ENCODE data around the gene SSB. TPM values are rescaled to one million over a fixed set of nuclear protein-coding genes. Genes with fewer than 3 reads are reported as not detected.

The SSB gene
- total and polyA plus RNA-seq, 2 of the 13 experiments (the other 11 are each of a cell fraction or from before 2014, with no cell fraction given), result 109 to 208 TPM

GRCh38 chr2:169824373-169825333, 26.0 kb downstream of the SSB start, which contains the start of gene METTL5 (continued):
- TF ChIP-seq THAP11 (CRISPR knock-in tag; IDR thresholded peaks at IDR 0.05), result peak; percentile 87
- peak; percentile 91; the same call in 1 of the 2 replicates for TF ChIP-seq GLI4 (CRISPR knock-in tag; IDR thresholded peaks at IDR 0.05; ENCODE audit: borderline replicate concordance)
- no peak for TF ChIP-seq ZNF660 (CRISPR knock-in tag; IDR thresholded peaks at IDR 0.05; ENCODE audit: borderline replicate concordance, low read depth)
- TF ChIP-seq MTF2 (CRISPR knock-in tag; IDR thresholded peaks at IDR 0.05; ENCODE audit: borderline replicate concordance), result peak; percentile 99; the same call in 1 of the 2 replicates
- peak; percentile 93; the same call in 1 of the 2 replicates for TF ChIP-seq BRD4 (CRISPR knock-in tag; IDR thresholded peaks at IDR 0.05)
- TF ChIP-seq ZNF703 (CRISPR knock-in tag; IDR thresholded peaks at IDR 0.05; ENCODE audit: borderline replicate concordance), result peak; percentile 83; the same call in 1 of the 2 replicates
- peak; percentile 62 for TF ChIP-seq FOSL2 (CRISPR knock-in tag; IDR thresholded peaks at IDR 0.05)
- peak; percentile 88 for TF ChIP-seq NCOA1 (CRISPR knock-in tag; IDR thresholded peaks at IDR 0.05)
- TF ChIP-seq LRRFIP1 (CRISPR knock-in tag; conservative IDR thresholded peaks at IDR 0.05), result no peak
- TF ChIP-seq ZNF740 (CRISPR knock-in tag; IDR thresholded peaks at IDR 0.05), result peak; percentile 54; the same call in 1 of the 2 replicates
- TF ChIP-seq PATZ1 (CRISPR knock-in tag; IDR thresholded peaks at IDR 0.05), result peak; percentile 90
- TF ChIP-seq ZNF207 (IDR thresholded peaks at IDR 0.05; ENCODE audit: borderline replicate concordance), result no peak
- TF ChIP-seq RXRA (CRISPR knock-in tag; IDR thresholded peaks at IDR 0.05), result peak; percentile 63
- no peak for TF ChIP-seq RFX1 (IDR thresholded peaks at IDR 0.05)
- TF ChIP-seq FOXP4 (CRISPR knock-in tag; IDR thresholded peaks at IDR 0.05), result peak; percentile 58; the same call in 1 of the 2 replicates
- TF ChIP-seq RXRB (CRISPR knock-in tag; IDR thresholded peaks at IDR 0.05; ENCODE audit: borderline replicate concordance), result no peak
- no peak for TF ChIP-seq ZNF354B (CRISPR knock-in tag; IDR thresholded peaks at IDR 0.05)
- TF ChIP-seq ZNF572 (CRISPR knock-in tag; IDR thresholded peaks at IDR 0.05), result peak; percentile 73; the same call in 1 of the 2 replicates
- TF ChIP-seq, protein P1, sequence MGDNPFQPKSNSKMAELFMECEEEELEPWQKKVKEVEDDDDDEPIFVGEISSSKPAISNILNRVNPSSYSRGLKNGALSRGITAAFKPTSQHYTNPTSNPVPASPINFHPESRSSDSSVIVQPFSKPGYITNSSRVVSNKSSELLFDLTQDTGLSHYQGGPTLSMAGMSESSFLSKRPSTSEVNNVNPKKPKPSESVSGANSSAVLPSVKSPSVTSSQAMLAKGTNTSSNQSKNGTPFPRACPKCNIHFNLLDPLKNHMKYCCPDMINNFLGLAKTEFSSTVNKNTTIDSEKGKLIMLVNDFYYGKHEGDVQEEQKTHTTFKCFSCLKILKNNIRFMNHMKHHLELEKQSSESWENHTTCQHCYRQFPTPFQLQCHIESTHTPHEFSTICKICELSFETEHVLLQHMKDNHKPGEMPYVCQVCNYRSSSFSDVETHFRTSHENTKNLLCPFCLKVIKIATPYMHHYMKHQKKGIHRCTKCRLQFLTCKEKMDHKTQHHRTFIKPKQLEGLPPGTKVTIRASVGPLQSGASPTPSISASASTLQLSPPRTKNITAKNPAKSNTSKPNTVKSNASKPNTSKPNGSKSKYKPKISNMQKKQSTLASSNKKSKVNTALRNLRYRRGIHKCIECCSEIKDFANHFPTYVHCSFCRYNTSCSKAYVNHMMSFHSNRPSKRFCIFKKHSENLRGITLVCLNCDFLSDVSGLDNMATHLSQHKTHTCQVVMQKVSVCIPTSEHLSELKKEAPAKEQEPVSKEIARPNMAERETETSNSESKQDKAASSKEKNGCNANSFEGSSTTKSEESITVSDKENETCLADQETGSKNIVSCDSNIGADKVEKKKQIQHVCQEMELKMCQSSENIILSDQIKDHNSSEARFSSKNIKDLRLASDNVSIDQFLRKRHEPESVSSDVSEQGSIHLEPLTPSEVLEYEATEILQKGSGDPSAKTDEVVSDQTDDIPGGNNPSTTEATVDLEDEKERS (CRISPR knock-in tag; IDR thresholded peaks at IDR 0.05), result peak; percentile 93

Measured in HepG2 (cell line).